Small intestine (tissue), 4 donors: ENCODE results near the gene ZNG1C. TPM values are rescaled to one million over a fixed set of nuclear protein-coding genes. Genes with fewer than 3 reads are reported as not detected.

Experiments used
- polyA plus RNA-seq, 4 donors: library from polyadenylated mRNA; stranded (reverse) in 3 of 4; unstranded in 1 of 4; fragments of 200-250 nt in 3 of 4; fragments of 120-200 nt in 1 of 4; gene quantifications; one replicate each; pipeline versions ENCODE4 v1.2.1 to v1.2.3, GENCODE V29; 2013
- donor health status: healthy with polysubstance abuse.
- donor health status: Bipolar disorder and iron deficiency.
- donor health status: healthy.

The ZNG1C gene
- polyA plus RNA-seq, 4 donors: 14.1 to 44.5 (median 22.7) TPM

Other genes starting within 250 kb of the ZNG1C start
- gene FOXD4L3, start 60.9 kb downstream of the ZNG1C start, polyA plus RNA-seq: under 1 TPM in 3 of 4 donors, not detected in 1; 0.03 to 0.45 (median 0.06) TPM
- 10 to 100 TPM in 1 of 4 donors, 1 to 10 TPM in 3; 1.6 to 21.8 (median 6.7) TPM for gene PGM5, start 114.6 kb downstream of the ZNG1C start, polyA plus RNA-seq